Neural cell (in vitro differentiated cells): ENCODE measurements around the gene TBC1D14.

Experiments used
- EP300 ChIP-seq: fragments of 450-650 bp; conservative IDR thresholded peaks from 2 replicates; pipeline ENCODE4 v1.6.1; 2014; ENCODE audit warnings: antibody characterized with exemption, mild to moderate bottlenecking, moderate library complexity; ENCODE audit not compliant: poor library complexity, severe bottlenecking
- EZH2 ChIP-seq: fragments of 200-600, 300-800 bp; shearing (Covaris generic), sonication (generic); IDR thresholded peaks from 2 replicates; pipeline ENCODE4 v1.6.1; 2014; ENCODE audit warnings: antibody characterized with exemption, low read length, borderline replicate concordance, mild to moderate bottlenecking; ENCODE audit not compliant: insufficient read depth, poor library complexity, severe bottlenecking
- MXI1 ChIP-seq: fragments of 450-650 bp; conservative IDR thresholded peaks from 2 replicates; pipeline ENCODE4 v1.6.1; 2014; ENCODE audit warnings: antibody characterized with exemption, mild to moderate bottlenecking; ENCODE audit not compliant: poor library complexity, severe bottlenecking
- POLR2AphosphoS5 ChIP-seq: IDR thresholded peaks from 2 replicates; pipeline ENCODE4 v1.6.1; 2012
- RAD21 ChIP-seq: fragments of 450-650 bp; conservative IDR thresholded peaks from 2 replicates; pipeline ENCODE4 v1.6.1; 2014; ENCODE audit warnings: antibody characterized with exemption, mild to moderate bottlenecking, moderate library complexity
- REST ChIP-seq: IDR thresholded peaks from 2 replicates; pipeline ENCODE4 v1.6.1; 2012; ENCODE audit warnings: borderline replicate concordance
- TAF1 ChIP-seq: IDR thresholded peaks from 2 replicates; pipeline ENCODE4 v1.6.1; 2012; ENCODE audit warnings: low read depth
- TF ChIP-seq, protein P1 (sequence below): fragments of 450-650 bp; IDR thresholded peaks from 2 replicates; pipeline ENCODE4 v1.5.1; 2014; ENCODE audit warnings: antibody characterized with exemption, mild to moderate bottlenecking, moderate library complexity; ENCODE audit not compliant: poor library complexity, severe bottlenecking

- TF ChIP-seq, protein P1, sequence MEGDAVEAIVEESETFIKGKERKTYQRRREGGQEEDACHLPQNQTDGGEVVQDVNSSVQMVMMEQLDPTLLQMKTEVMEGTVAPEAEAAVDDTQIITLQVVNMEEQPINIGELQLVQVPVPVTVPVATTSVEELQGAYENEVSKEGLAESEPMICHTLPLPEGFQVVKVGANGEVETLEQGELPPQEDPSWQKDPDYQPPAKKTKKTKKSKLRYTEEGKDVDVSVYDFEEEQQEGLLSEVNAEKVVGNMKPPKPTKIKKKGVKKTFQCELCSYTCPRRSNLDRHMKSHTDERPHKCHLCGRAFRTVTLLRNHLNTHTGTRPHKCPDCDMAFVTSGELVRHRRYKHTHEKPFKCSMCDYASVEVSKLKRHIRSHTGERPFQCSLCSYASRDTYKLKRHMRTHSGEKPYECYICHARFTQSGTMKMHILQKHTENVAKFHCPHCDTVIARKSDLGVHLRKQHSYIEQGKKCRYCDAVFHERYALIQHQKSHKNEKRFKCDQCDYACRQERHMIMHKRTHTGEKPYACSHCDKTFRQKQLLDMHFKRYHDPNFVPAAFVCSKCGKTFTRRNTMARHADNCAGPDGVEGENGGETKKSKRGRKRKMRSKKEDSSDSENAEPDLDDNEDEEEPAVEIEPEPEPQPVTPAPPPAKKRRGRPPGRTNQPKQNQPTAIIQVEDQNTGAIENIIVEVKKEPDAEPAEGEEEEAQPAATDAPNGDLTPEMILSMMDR: no peak
- TF ChIP-seq EZH2 (no peak), POLR2AphosphoS5 (no peak), REST (no peak), TAF1 (no peak), RAD21 (no peak), EP300 (no peak), MXI1 (no peak)
Observed at GRCh38 chr4:6885953-6886557, 23.6 kb upstream of the TBC1D14 start.
